Measurements from ENCODE around the gene C2orf74.

DNA sequence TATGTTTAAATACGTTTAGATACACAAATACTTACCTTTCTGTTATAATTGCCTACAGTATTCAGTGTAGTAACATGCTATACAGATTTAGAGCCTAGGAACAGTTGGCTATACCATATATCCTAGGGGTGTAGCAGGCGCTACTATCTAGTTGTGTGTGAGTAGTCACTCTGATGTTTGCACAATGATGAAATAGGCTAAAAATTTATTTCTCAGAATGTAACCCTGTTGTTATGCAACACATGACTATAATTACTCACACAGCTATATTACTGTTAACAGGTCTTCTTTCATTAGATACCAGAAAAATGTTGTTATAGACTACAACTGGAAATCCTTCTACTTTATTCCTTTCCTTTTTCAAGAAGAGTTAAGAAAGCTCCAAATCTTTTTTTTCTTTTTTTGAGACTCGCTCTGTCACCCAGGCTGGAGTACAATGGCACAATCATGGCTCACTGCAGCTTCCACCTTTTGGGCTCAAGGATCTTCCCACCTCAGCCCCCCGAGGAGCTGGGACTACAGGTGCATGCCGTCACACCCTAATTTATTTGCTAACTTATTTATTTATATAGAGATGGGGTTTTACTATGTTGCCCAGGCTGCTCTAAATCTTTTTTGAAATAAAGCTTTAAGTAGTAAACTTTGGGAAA is 48.5 kb downstream of the C2orf74 start:
- TF ChIP-seq CTCF (conservative IDR thresholded peaks at IDR 0.05; ENCODE audit: low read depth, low read length) (no peak), EZH2 (IDR thresholded peaks at IDR 0.05; ENCODE audit: borderline replicate concordance, low read depth, low read length, poor library complexity, severe bottlenecking) (no peak)
